B cell (primary cell): ENCODE data around the gene B4GALNT4. TPM values are rescaled to one million over a fixed set of nuclear protein-coding genes. Genes with fewer than 3 reads are reported as not detected.
A peak's percentile ranks its signal among the peaks of the same experiment; 100 is the strongest.
"Not testable (repeated sequence)": the region's sequence is repeated elsewhere in the genome, so short reads cannot be mapped to it uniquely, and the experiment has no call there.

ENCODE experiments used
- ATAC-seq: fragments of 200-7000 bp; cut with Tn5 transposase; one replicate; pipeline ENCODE4 v1.10.0; 2021; ENCODE audit warnings: low read depth, mild to moderate bottlenecking, moderate number of reproducible peaks, moderate library complexity
- CTCF ChIA-PET: fragments of 350-600 bp; sonication (Branson Sonifier 250); formaldehyde crosslinking; loops from one replicate; lab custom pipeline; 2021; ENCODE audit warnings: antibody characterized with exemption, inconsistent platforms; lab: Charles Lee
- POLR2A ChIA-PET: fragments of 350-600 bp; sonication (Branson Sonifier 250); formaldehyde crosslinking; loops from one replicate; lab custom pipeline; 2021; ENCODE audit warnings: antibody characterized with exemption; lab: Charles Lee
- DNase-seq: peaks from one replicate; pipeline ENCODE4 v3.0.0; 2013
- H2AFZ ChIP-seq: 2 replicates; pipeline ENCODE4 v1.6.1; 2012; ENCODE audit warnings: mild to moderate bottlenecking, low read depth, low read length; ENCODE audit not compliant: insufficient read depth, poor library complexity, severe bottlenecking
- H3K27ac ChIP-seq, 2 donors: 1 replicate in 1 of 2; 2 replicates in 1 of 2; pipeline ENCODE4 v1.5.1; 2012 to 2013; ENCODE audit warnings: low read length in 2 of 2, mild to moderate bottlenecking in 2 of 2, moderate library complexity in 1 of 2
- H3K27me3 ChIP-seq, 4 experiments: fragments of 200-600 bp in 1 of 4; sonication (generic) in 1 of 4; replicated peaks in 1 of 4; 1 replicate in 2 of 4; 2 replicates in 2 of 4; pipeline versions ENCODE4 v1.6.1 to v1.7.0; 2013 to 2016; ENCODE audit warnings: low read length in 3 of 4, mild to moderate bottlenecking in 2 of 4, mixed read lengths in 1 of 4, moderate library complexity in 1 of 4; ENCODE audit not compliant: insufficient read depth in 4 of 4, control insufficient read depth in 3 of 4; ENCODE audit errors: control extremely low read depth in 1 of 4
- H3K36me3 ChIP-seq, 2 experiments: replicated peaks in 1 of 2; 1 replicate in 1 of 2; 2 replicates in 1 of 2; pipeline versions ENCODE4 v1.6.1 to v1.7.1; 2013; ENCODE audit warnings: low read length in 1 of 2; ENCODE audit not compliant: insufficient read depth in 2 of 2, control insufficient read depth in 1 of 2; ENCODE audit errors: control extremely low read depth in 1 of 2, extremely low read depth in 1 of 2
- H3K4me1 ChIP-seq, 2 donors: fragments of 200-600 bp in 1 of 2; sonication (generic) in 1 of 2; 1 replicate in 1 of 2; 2 replicates in 1 of 2; pipeline versions ENCODE4 v1.5.1 to v1.6.1; 2013 to 2017; ENCODE audit warnings: low read length in 2 of 2; ENCODE audit not compliant: control insufficient read depth in 2 of 2, insufficient read depth in 2 of 2
- H3K4me2 ChIP-seq: replicated peaks from 2 replicates; pipeline ENCODE3; 2012; ENCODE audit warnings: mild to moderate bottlenecking, low read depth, low read length; ENCODE audit not compliant: poor library complexity, severe bottlenecking
- H3K4me3 ChIP-seq, 5 experiments: fragments of 200-600 bp in 1 of 5; sonication (generic) in 1 of 5; 1 replicate in 3 of 5; 2 replicates in 2 of 5; pipeline versions ENCODE4 v1.5.1 to v1.7.0; 2011 to 2016; ENCODE audit warnings: low read length in 4 of 5, mild to moderate bottlenecking in 4 of 5, low read depth in 2 of 5, control low read depth in 1 of 5, moderate library complexity in 1 of 5; ENCODE audit not compliant: insufficient read depth in 1 of 5; ENCODE audit errors: control extremely low read depth in 1 of 5, extremely low read depth in 1 of 5
- H3K79me2 ChIP-seq: fragments of 200-600 bp; sonication (generic); one replicate; pipeline ENCODE4 v1.6.0; 2016; ENCODE audit warnings: low read length; ENCODE audit not compliant: control insufficient read depth, insufficient read depth
- H3K9ac ChIP-seq: fragments of 200-600 bp; sonication (generic); 2 replicates; pipeline ENCODE4 v1.6.1; 2017; ENCODE audit warnings: mild to moderate bottlenecking, low read length, moderate library complexity
- H3K9me3 ChIP-seq, 3 donors: one replicate each; pipeline versions ENCODE4 v1.6.1 to v1.7.1; 2013; ENCODE audit warnings: low read length in 2 of 3; ENCODE audit not compliant: control insufficient read depth in 2 of 3, insufficient read depth in 1 of 3; ENCODE audit errors: control extremely low read depth in 1 of 3
- H4K20me1 ChIP-seq: 2 replicates; pipeline ENCODE4 v1.6.0; 2012; ENCODE audit warnings: mild to moderate bottlenecking, low read length; ENCODE audit not compliant: insufficient read depth, control insufficient read depth, poor library complexity, severe bottlenecking
- H3K27ac Mint-ChIP-seq: one replicate; pipeline ENCODE4 v1.8.0; 2021; ENCODE audit warnings: mixed read lengths
- H3K27me3 Mint-ChIP-seq: one replicate; pipeline ENCODE4 v1.8.0; 2021; ENCODE audit warnings: mixed read lengths
- H3K4me1 Mint-ChIP-seq: one replicate; pipeline ENCODE4 v1.8.0; 2021; ENCODE audit warnings: mixed read lengths
- H3K4me3 Mint-ChIP-seq: one replicate; pipeline ENCODE4 v1.8.0; 2021; ENCODE audit warnings: mixed read lengths
- H3K9me3 Mint-ChIP-seq: one replicate; pipeline ENCODE4 v1.8.0; 2022; ENCODE audit warnings: mixed read lengths; ENCODE audit not compliant: insufficient read depth
- EZH2 ChIP-seq: IDR thresholded peaks from 2 replicates; pipeline ENCODE4 v1.6.1; 2012; ENCODE audit warnings: borderline replicate concordance, low read depth, mild to moderate bottlenecking, moderate library complexity, low read length; ENCODE audit not compliant: insufficient read depth, poor library complexity, severe bottlenecking
- WGBS: methylation state at CpG from one replicate; pipeline ENCODE4 v1.1.5; 2013; ENCODE audit warnings: missing lambda C conversion rate; ENCODE audit not compliant: insufficient coverage; 5-methylcytosine and 5-hydroxymethylcytosine counted together
- intact Hi-C: fragments of 100-400 bp; cut with micrococcal nuclease; formaldehyde crosslinking; loops from one replicate; pipeline ENCODE4 v1.10.0; 2022
- polyA plus RNA-seq: library from polyadenylated mRNA; depleted of rRNA; stranded (reverse); fragments of >200 nt; gene quantifications from 2 replicates; pipeline ENCODE4 v1.2.3, GENCODE V29; 2012
- total RNA-seq, 2 donors: library from RNA; stranded (reverse); fragments of 120-200 nt in 1 of 2; gene quantifications; 1 replicate in 1 of 2; 2 replicates in 1 of 2; pipeline versions ENCODE4 v1.2.3 to v1.2.4, GENCODE V29; 2013 to 2022
- TF ChIP-seq, protein P1 (sequence below): fragments of 200-600 bp; IDR thresholded peaks from one replicate; pipeline ENCODE4 v1.8.0; 2022; ENCODE audit warnings: antibody characterized with exemption, mild to moderate bottlenecking

The B4GALNT4 gene
- total and polyA plus RNA-seq, 2 donors (not counting 1 experiment from before 2014, with no cell fraction given): not detected

DNA sequence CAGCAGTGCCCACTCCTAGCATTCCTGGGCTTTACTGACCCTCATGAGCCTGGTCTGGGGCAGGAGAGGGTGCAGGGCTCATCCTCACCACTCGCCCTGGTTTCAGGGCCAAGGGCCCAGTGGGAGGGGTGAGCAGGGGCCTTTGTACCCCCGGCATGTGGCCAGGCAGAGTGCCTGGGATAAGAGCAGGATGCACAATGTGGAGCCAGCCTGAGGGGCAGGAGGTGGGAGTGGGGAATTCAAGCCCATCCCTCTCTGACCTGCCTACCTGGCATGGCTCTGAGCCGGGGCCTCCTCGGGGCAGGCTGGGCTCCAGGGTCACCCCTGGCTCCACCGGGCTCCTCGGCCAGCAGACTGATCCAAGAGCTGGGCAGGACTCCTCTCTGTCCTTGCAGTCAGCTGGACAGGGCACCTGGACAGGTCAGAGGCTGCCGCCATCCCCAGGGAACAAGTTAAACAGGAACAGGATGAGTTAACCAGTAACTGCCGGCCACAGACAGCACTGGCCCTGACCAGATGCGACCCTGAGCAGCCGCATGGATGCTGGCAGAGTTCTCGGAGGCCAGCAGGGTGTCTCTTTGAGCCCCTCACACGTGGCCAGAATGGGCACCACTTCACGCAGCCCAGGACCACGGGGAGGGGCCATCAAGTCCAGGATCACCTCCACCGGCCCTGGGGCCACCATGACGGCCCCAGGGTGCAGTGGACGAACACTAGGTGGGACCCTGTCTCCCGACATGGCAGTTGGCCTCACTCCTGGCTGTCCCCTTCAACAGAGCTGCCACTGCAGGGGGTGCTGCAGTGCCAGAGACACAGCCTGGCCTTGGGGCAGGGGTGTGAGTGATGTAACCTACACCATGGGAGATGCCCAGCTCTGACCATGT is 40.5 kb downstream of the B4GALNT4 start:
- H3K27me3 ChIP-seq: no peaks in the 10 kb centered on the region
- no peaks in the 10 kb centered on the region for H3K27me3 Mint-ChIP-seq
- H3K27ac Mint-ChIP-seq: no peak overlapping the region
- H3K4me3 ChIP-seq: no peak overlapping the region
- H3K27ac ChIP-seq: no peak overlapping the region
- DNase-seq (peak; percentile 24), ATAC-seq (no peak)
- no peak overlapping the region for H3K9ac ChIP-seq
- ChIA-PET POLR2A (interaction anchor here (0.8 kb wide), 1 partner anchor 433 kb away, joined by 9 read pairs; the partner anchor contains the start of gene TSPAN4), CTCF (no interaction called here)
- H3K9me3 Mint-ChIP-seq: no peaks in the 10 kb centered on the region
- no peaks in the 10 kb centered on the region for H3K36me3 ChIP-seq
- peaks cover 10% of the 10 kb centered on the region for H4K20me1 ChIP-seq
- TF ChIP-seq EZH2: no peak
- TF ChIP-seq, protein P1, sequence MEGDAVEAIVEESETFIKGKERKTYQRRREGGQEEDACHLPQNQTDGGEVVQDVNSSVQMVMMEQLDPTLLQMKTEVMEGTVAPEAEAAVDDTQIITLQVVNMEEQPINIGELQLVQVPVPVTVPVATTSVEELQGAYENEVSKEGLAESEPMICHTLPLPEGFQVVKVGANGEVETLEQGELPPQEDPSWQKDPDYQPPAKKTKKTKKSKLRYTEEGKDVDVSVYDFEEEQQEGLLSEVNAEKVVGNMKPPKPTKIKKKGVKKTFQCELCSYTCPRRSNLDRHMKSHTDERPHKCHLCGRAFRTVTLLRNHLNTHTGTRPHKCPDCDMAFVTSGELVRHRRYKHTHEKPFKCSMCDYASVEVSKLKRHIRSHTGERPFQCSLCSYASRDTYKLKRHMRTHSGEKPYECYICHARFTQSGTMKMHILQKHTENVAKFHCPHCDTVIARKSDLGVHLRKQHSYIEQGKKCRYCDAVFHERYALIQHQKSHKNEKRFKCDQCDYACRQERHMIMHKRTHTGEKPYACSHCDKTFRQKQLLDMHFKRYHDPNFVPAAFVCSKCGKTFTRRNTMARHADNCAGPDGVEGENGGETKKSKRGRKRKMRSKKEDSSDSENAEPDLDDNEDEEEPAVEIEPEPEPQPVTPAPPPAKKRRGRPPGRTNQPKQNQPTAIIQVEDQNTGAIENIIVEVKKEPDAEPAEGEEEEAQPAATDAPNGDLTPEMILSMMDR: no peak
- H3K4me2 ChIP-seq: no peak overlapping the region
- whole genome bisulfite sequencing: 92% methylated on average over 18 of the region's 18 CpGs
- intact Hi-C loops: no loop called here
- peaks cover 16 to 39% of the 10 kb centered on the region in 2 donors for H3K4me1 ChIP-seq
- H3K4me1 Mint-ChIP-seq: peaks cover 14% of the 10 kb centered on the region
- H2AFZ ChIP-seq: no peak overlapping the region
- H3K79me2 ChIP-seq: peaks cover 13% of the 10 kb centered on the region
- H3K4me3 Mint-ChIP-seq: no peak overlapping the region
- peaks cover 0 to 6% (median 0%) of the 10 kb centered on the region in 3 donors for H3K9me3 ChIP-seq

DNA sequence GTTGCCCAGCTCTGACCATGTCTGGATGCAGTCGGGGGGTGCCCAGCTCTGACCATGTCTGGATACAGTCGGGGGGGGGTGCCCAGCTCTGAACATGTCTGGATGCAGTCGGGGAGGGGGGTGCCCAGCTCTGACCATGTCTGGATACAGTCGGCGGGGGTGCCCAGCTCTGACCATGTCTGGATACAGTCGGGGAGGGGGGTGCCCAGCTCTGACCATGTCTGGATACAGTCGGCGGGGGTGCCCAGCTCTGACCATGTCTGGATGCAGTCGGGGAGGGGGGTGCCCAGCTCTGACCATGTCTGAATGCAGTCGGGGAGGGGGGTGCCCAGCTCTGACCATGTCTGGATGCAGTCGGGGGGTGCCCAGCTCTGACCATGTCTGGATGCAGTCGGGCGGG is 41.4 kb downstream of the B4GALNT4 start:
- H3K36me3 ChIP-seq, H3K27ac Mint-ChIP-seq, H3K4me3 ChIP-seq, CTCF ChIA-PET, H3K4me3 Mint-ChIP-seq, intact Hi-C loops, H3K9me3 ChIP-seq, H3K27me3 Mint-ChIP-seq, H3K4me2 ChIP-seq, H3K27me3 ChIP-seq, DNase-seq, H3K9ac ChIP-seq, H3K9me3 Mint-ChIP-seq, H2AFZ ChIP-seq, H3K27ac ChIP-seq, ATAC-seq, H4K20me1 ChIP-seq: not testable (repeated sequence)
- POLR2A ChIA-PET: interaction anchor here (0.7 to 0.8 kb wide), 2 partner anchors 432 to 1889 kb away, joined by 3 to 9 read pairs; partner anchors contain the start of gene TSPAN4
- Histone ChIP-seq H3K79me2 (peaks cover 13% of the 10 kb centered on the region), H3K4me1 (peaks cover 23 to 44% of the 10 kb centered on the region in 2 donors)
- 100% methylated on average over 6 of the region's 13 CpGs for WGBS
- H3K4me1 Mint-ChIP-seq: peaks cover 20% of the 10 kb centered on the region

DNA sequence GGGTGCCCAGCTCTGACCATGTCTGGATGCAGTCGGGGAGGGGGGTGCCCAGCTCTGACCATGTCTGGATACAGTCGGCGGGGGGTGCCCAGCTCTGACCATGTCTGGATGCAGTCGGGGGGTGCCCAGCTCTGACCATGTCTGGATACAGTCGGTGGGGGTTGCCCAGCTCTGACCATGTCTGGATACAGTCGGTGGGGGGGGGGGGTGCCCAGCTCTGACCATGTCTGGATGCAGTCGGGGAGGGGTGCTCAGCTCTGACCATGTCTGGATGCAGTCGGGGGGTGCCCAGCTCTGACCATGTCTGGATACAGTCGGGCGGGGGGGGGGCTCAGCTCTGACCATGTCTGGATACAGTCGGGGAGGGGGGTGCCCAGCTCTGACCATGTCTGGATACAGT is 42.2 kb downstream of the B4GALNT4 start:
- ATAC-seq, H3K27ac Mint-ChIP-seq, H3K4me3 Mint-ChIP-seq, H3K4me3 ChIP-seq, H3K27me3 ChIP-seq, H2AFZ ChIP-seq, H4K20me1 ChIP-seq, intact Hi-C loops, H3K27me3 Mint-ChIP-seq, CTCF ChIA-PET, DNase-seq, H3K9me3 ChIP-seq, H3K9ac ChIP-seq, H3K36me3 ChIP-seq, H3K27ac ChIP-seq, H3K9me3 Mint-ChIP-seq, H3K4me2 ChIP-seq: not testable (repeated sequence)
- H3K4me1 Mint-ChIP-seq: peaks cover 26% of the 10 kb centered on the region
- Histone ChIP-seq H3K4me1 (peaks cover 26 to 43% of the 10 kb centered on the region in 2 donors), H3K79me2 (peaks cover 13% of the 10 kb centered on the region)
- POLR2A ChIA-PET: interaction anchor here (0.7 kb wide), 1 partner anchor 1888 kb away, joined by 3 read pairs; no protein-coding TSS in a partner anchor
- WGBS: 100% methylated on average over 1 of the region's 11 CpGs
